ES-I3 (cell line): Measurements from ENCODE around the gene RPTN.

Source experiments
- H3K36me3 ChIP-seq: 2 replicates; pipeline ENCODE4 v1.6.1; 2013; ENCODE audit warnings: mild to moderate bottlenecking, low read length, control low read depth, moderate library complexity; ENCODE audit not compliant: insufficient read depth
- H3K4me1 ChIP-seq: 2 replicates; pipeline ENCODE4 v1.6.1; 2013; ENCODE audit warnings: mild to moderate bottlenecking, control low read depth, low read length; ENCODE audit not compliant: insufficient read depth
- H3K9ac ChIP-seq: 2 replicates; pipeline ENCODE4 v1.6.1; 2013; ENCODE audit warnings: low read depth, mild to moderate bottlenecking, low read length, moderate library complexity
- H3K9me3 ChIP-seq: 2 replicates; pipeline ENCODE4 v1.6.1; 2013; ENCODE audit warnings: mild to moderate bottlenecking, low read length, moderate library complexity; ENCODE audit not compliant: control insufficient read depth, insufficient read depth

Gene RPTN

GRCh38 chr1:152110365-152110859 is 48.6 kb downstream of the RPTN start:
- no peaks in the 10 kb centered on the region for H3K36me3 ChIP-seq
- peak overlapping the region; percentile 17 for H3K9ac ChIP-seq
- H3K9me3 ChIP-seq, result no peaks in the 10 kb centered on the region
- H3K4me1 ChIP-seq, result no peaks in the 10 kb centered on the region

GRCh38 chr1:152109998-152110294 is 49.1 kb downstream of the RPTN start:
- Histone ChIP-seq H3K4me1 (no peaks in the 10 kb centered on the region), H3K36me3 (no peaks in the 10 kb centered on the region), H3K9ac (peak overlapping the region; percentile 17), H3K9me3 (no peaks in the 10 kb centered on the region)

- H3K36me3 ChIP-seq, result no peaks in the 10 kb centered on the region
- H3K9ac ChIP-seq, result peak overlapping the region; percentile 26; the same call in 1 of the 2 replicates
- H3K9me3 ChIP-seq, result no peaks in the 10 kb centered on the region
- no peaks in the 10 kb centered on the region for H3K4me1 ChIP-seq
Measured at GRCh38 chr1:152109231-152109997, 49.6 kb downstream of the RPTN start.

- peak overlapping the region; percentile 45; the same call in 1 of the 2 replicates for H3K9ac ChIP-seq
- H3K9me3 ChIP-seq, result no peaks in the 10 kb centered on the region
- no peaks in the 10 kb centered on the region for H3K4me1 ChIP-seq
- H3K36me3 ChIP-seq, result no peaks in the 10 kb centered on the region
Measured at GRCh38 chr1:152108882-152109222, 50.2 kb downstream of the RPTN start.

- no peaks in the 10 kb centered on the region for H3K9me3 ChIP-seq
- H3K4me1 ChIP-seq, result no peaks in the 10 kb centered on the region
- no peaks in the 10 kb centered on the region for H3K36me3 ChIP-seq
Measured at GRCh38 chr1:152107984-152108881, 50.8 kb downstream of the RPTN start.

GRCh38 chr1:152107031-152107983 is 51.7 kb downstream of the RPTN start:
- Histone ChIP-seq H3K9me3 (no peaks in the 10 kb centered on the region), H3K36me3 (no peaks in the 10 kb centered on the region), H3K9ac (peak overlapping the region; percentile 45; the same call in 1 of the 2 replicates), H3K4me1 (no peaks in the 10 kb centered on the region)

More at GRCh38 chr1:152107984-152108881, 50.8 kb downstream of the RPTN start:
- H3K9ac ChIP-seq, result peak overlapping the region; percentile 45; the same call in 1 of the 2 replicates

- Histone ChIP-seq H3K4me1 (no peaks in the 10 kb centered on the region), H3K36me3 (no peaks in the 10 kb centered on the region), H3K9me3 (no peaks in the 10 kb centered on the region), H3K9ac (no peak overlapping the region)
Measured at GRCh38 chr1:152104854-152105253, 54.2 kb downstream of the RPTN start.
